ENCODE results near the gene SLC45A3. TPM values are rescaled to one million over a fixed set of nuclear protein-coding genes. Genes with fewer than 3 reads are reported as not detected.
A peak's percentile ranks its signal among the peaks of the same experiment; 100 is the strongest.
"Not testable (repeated sequence)": the region's sequence is repeated elsewhere in the genome, so short reads cannot be mapped to it uniquely, and the experiment has no call there.

Gene SLC45A3
- under 1 TPM; 0.17 to 0.31 TPM for total RNA-seq

GRCh38 chr1:205680073-205680851 lies at the start of gene SLC45A3:
TSS of gene SLC45A3 (minus strand) at chr1:205680509. CDS start at chr1:205664656, 15,853 bp downstream.
- H3K27ac Mint-ChIP-seq = no peak within 1 kb of the TSS
- peak; percentile 59 for DNase-seq

GRCh38 chr1:205726619-205727125 lies 46.4 kb upstream of the SLC45A3 start:
- peaks cover 37% of the 10 kb centered on the region for H3K36me3 Mint-ChIP-seq
- H3K4me3 Mint-ChIP-seq = no peak overlapping the region
- no peak for ATAC-seq (ENCODE audit: low read depth)
- no peak for DNase-seq
- POLR2A ChIA-PET = no interaction called here
- H3K9me3 Mint-ChIP-seq = no peaks in the 10 kb centered on the region
- H3K4me1 Mint-ChIP-seq = peaks cover 9% of the 10 kb centered on the region
- no peak overlapping the region for H3K27ac Mint-ChIP-seq
- H3K27me3 Mint-ChIP-seq = no peaks in the 10 kb centered on the region

More at GRCh38 chr1:205680073-205680851, at the start of gene SLC45A3:
- POLR2A ChIA-PET = interaction anchor here (1.0 to 1.4 kb wide), 2 partner anchors 48 to 94 kb away, joined by 3 to 6 read pairs; partner anchors contain the start of genes ELK4 and RAB29
- Mint-ChIP-seq H3K36me3 (no peaks in the 10 kb centered on the region), H3K27me3 (peaks cover 27% of the 10 kb centered on the region), H3K9me3 (no peaks in the 10 kb centered on the region), H3K4me1 (peaks cover 7% of the 10 kb centered on the region), H3K4me3 (peak within 1 kb of the TSS; percentile 84)
- ATAC-seq (ENCODE audit: low read depth) = peak; percentile 77

GRCh38 chr1:205725514-205725913 lies 45.2 kb upstream of the SLC45A3 start:
- Mint-ChIP-seq H3K4me1 (peaks cover 12% of the 10 kb centered on the region), H3K27me3 (no peaks in the 10 kb centered on the region), H3K27ac (no peak overlapping the region), H3K4me3 (no peak overlapping the region), H3K36me3 (peaks cover 44% of the 10 kb centered on the region), H3K9me3 (no peaks in the 10 kb centered on the region)
- POLR2A ChIA-PET = no interaction called here
- DNase-seq (no peak), ATAC-seq (ENCODE audit: low read depth) (no peak)

- not testable (repeated sequence) for ATAC-seq (ENCODE audit: low read depth); H3K27ac Mint-ChIP-seq; H3K27me3 Mint-ChIP-seq; H3K4me3 Mint-ChIP-seq; DNase-seq; H3K9me3 Mint-ChIP-seq
- peaks cover 17% of the 10 kb centered on the region for H3K4me1 Mint-ChIP-seq
- H3K36me3 Mint-ChIP-seq = peaks cover 61% of the 10 kb centered on the region
- POLR2A ChIA-PET = interaction anchor here (0.8 kb wide), 1 partner anchor 11 kb away, joined by 3 read pairs; no protein-coding TSS in a partner anchor
Observed at GRCh38 chr1:205720740-205721139, 40.4 kb upstream of the SLC45A3 start.

GRCh38 chr1:205719762-205720161 lies 39.5 kb upstream of the SLC45A3 start:
- ATAC-seq (ENCODE audit: low read depth) (no peak), DNase-seq (no peak)
- peaks cover 65% of the 10 kb centered on the region for H3K36me3 Mint-ChIP-seq
- H3K27ac Mint-ChIP-seq = no peak overlapping the region
- H3K4me1 Mint-ChIP-seq = peaks cover 16% of the 10 kb centered on the region
- no peaks in the 10 kb centered on the region for H3K27me3 Mint-ChIP-seq
- no peak overlapping the region for H3K4me3 Mint-ChIP-seq
- POLR2A ChIA-PET = no interaction called here
- no peaks in the 10 kb centered on the region for H3K9me3 Mint-ChIP-seq

- DNase-seq (no peak), ATAC-seq (ENCODE audit: low read depth) (no peak)
- Mint-ChIP-seq H3K27me3 (no peaks in the 10 kb centered on the region), H3K4me3 (no peak overlapping the region), H3K9me3 (no peaks in the 10 kb centered on the region), H3K27ac (no peak overlapping the region), H3K4me1 (peaks cover 16% of the 10 kb centered on the region), H3K36me3 (peaks cover 65% of the 10 kb centered on the region)
- POLR2A ChIA-PET = no interaction called here
Observed at GRCh38 chr1:205719015-205719414, 38.7 kb upstream of the SLC45A3 start.

- DNase-seq = no peak
- POLR2A ChIA-PET = no interaction called here
- peaks cover 55% of the 10 kb centered on the region for H3K36me3 Mint-ChIP-seq
- no peak for ATAC-seq (ENCODE audit: low read depth)
- H3K9me3 Mint-ChIP-seq = no peaks in the 10 kb centered on the region
- H3K4me1 Mint-ChIP-seq = peaks cover 11% of the 10 kb centered on the region
- no peak overlapping the region for H3K27ac Mint-ChIP-seq
- H3K4me3 Mint-ChIP-seq = no peak overlapping the region
- no peaks in the 10 kb centered on the region for H3K27me3 Mint-ChIP-seq
Observed at GRCh38 chr1:205716371-205717132, 36.2 kb upstream of the SLC45A3 start.

GRCh38 chr1:205715628-205716027 lies 35.3 kb upstream of the SLC45A3 start:
- Mint-ChIP-seq H3K27ac (no peak overlapping the region), H3K4me1 (peaks cover 13% of the 10 kb centered on the region), H3K36me3 (peaks cover 53% of the 10 kb centered on the region), H3K4me3 (no peak overlapping the region), H3K27me3 (no peaks in the 10 kb centered on the region), H3K9me3 (no peaks in the 10 kb centered on the region)
- ATAC-seq (ENCODE audit: low read depth) (no peak), DNase-seq (no peak)
- POLR2A ChIA-PET = interaction anchor here (0.6 kb wide), 1 partner anchor 18 kb away, joined by 3 read pairs; no protein-coding TSS in a partner anchor

- Mint-ChIP-seq H3K4me1 (peaks cover 10% of the 10 kb centered on the region), H3K4me3 (no peak overlapping the region), H3K36me3 (peaks cover 47% of the 10 kb centered on the region), H3K9me3 (no peaks in the 10 kb centered on the region), H3K27me3 (no peaks in the 10 kb centered on the region), H3K27ac (no peak overlapping the region)
- POLR2A ChIA-PET = no interaction called here
- DNase-seq (no peak), ATAC-seq (ENCODE audit: low read depth) (no peak)
Observed at GRCh38 chr1:205714906-205715246, 34.6 kb upstream of the SLC45A3 start.

GRCh38 chr1:205714190-205714905 lies 34.0 kb upstream of the SLC45A3 start:
- POLR2A ChIA-PET = no interaction called here

GRCh38 chr1:205711105-205712048 lies 31.1 kb upstream of the SLC45A3 start:
- Mint-ChIP-seq H3K27me3 (no peaks in the 10 kb centered on the region), H3K27ac (peak overlapping the region; percentile 15), H3K4me1 (peaks cover 14% of the 10 kb centered on the region), H3K9me3 (no peaks in the 10 kb centered on the region), H3K36me3 (peaks cover 33% of the 10 kb centered on the region), H3K4me3 (no peak overlapping the region)
- POLR2A ChIA-PET = interaction anchor here (0.6 to 1.7 kb wide), 7 partner anchors 29 to 119 kb away, joined by 3 to 6 read pairs (median 5); partner anchors contain the start of genes ELK4, NUCKS1 and RAB29
- ATAC-seq (ENCODE audit: low read depth) (peak; percentile 86), DNase-seq (no peak)

More at GRCh38 chr1:205714190-205714905, 34.0 kb upstream of the SLC45A3 start:
- Mint-ChIP-seq H3K4me3 (no peak overlapping the region), H3K9me3 (no peaks in the 10 kb centered on the region), H3K4me1 (peaks cover 7% of the 10 kb centered on the region), H3K27me3 (no peaks in the 10 kb centered on the region), H3K36me3 (peaks cover 42% of the 10 kb centered on the region), H3K27ac (no peak overlapping the region)
- DNase-seq = no peak
- no peak for ATAC-seq (ENCODE audit: low read depth)

Measured in activated naive CD8-positive, alpha-beta T cell treated with anti-CD3 and anti-CD28 coated beads, Interleukin-2, amount 10 ng/mL, durations not matched to agents 7 days and 5 days (primary cell).